ENCODE results near the gene AR.
"Not testable (repeated sequence)": the region's sequence is repeated elsewhere in the genome, so short reads cannot be mapped to it uniquely, and the experiment has no call there.

AR gene

GRCh38 chrX:67570839-67571238 lies 27.0 kb downstream of the AR start:
- DNase-seq = no peak

GRCh38 chrX:67574696-67575095 lies 30.9 kb downstream of the AR start:
- DNase-seq = no peak

GRCh38 chrX:67582436-67582835 lies 38.6 kb downstream of the AR start:
- no peak for DNase-seq

GRCh38 chrX:67583171-67583570 lies 39.4 kb downstream of the AR start:
- no peak for DNase-seq

- DNase-seq = no peak
These were observed 41.6 kb downstream of the AR start for GRCh38 chrX:67585401-67585800.

GRCh38 chrX:67587946-67588624 lies 44.3 kb downstream of the AR start:
- DNase-seq = no peak

- DNase-seq = no peak
These were observed 53.3 kb downstream of the AR start for GRCh38 chrX:67596839-67597790.

- DNase-seq = no peak
These were observed 55.7 kb downstream of the AR start for GRCh38 chrX:67599532-67599931.

- DNase-seq = no peak
These were observed 58.0 kb downstream of the AR start for GRCh38 chrX:67601771-67602170.

- DNase-seq = no peak
These were observed 61.3 kb downstream of the AR start for GRCh38 chrX:67604979-67605703.

GRCh38 chrX:67607466-67607865 lies 63.6 kb downstream of the AR start:
- no peak for DNase-seq

GRCh38 chrX:67610282-67610681 lies 66.5 kb downstream of the AR start:
- no peak for DNase-seq

- DNase-seq = no peak
These were observed 68.4 kb downstream of the AR start for GRCh38 chrX:67612231-67612630.

GRCh38 chrX:67613366-67613765 lies 69.5 kb downstream of the AR start:
- no peak for DNase-seq

GRCh38 chrX:67613996-67614395 lies 70.2 kb downstream of the AR start:
- DNase-seq = no peak

GRCh38 chrX:67614423-67614822 lies 70.6 kb downstream of the AR start:
- no peak for DNase-seq

- DNase-seq = no peak
These were observed 75.4 kb downstream of the AR start for GRCh38 chrX:67619253-67619652.

- no peak for DNase-seq
These were observed 78.3 kb downstream of the AR start for GRCh38 chrX:67622053-67622585.

GRCh38 chrX:67624325-67624724 lies 80.5 kb downstream of the AR start:
- DNase-seq = no peak

- DNase-seq = no peak
These were observed 91.6 kb downstream of the AR start for GRCh38 chrX:67635424-67635823.

- no peak for DNase-seq
These were observed 92.7 kb downstream of the AR start for GRCh38 chrX:67636532-67636931.

GRCh38 chrX:67637293-67637692 lies 93.5 kb downstream of the AR start:
- DNase-seq = not testable (repeated sequence)

GRCh38 chrX:67648361-67648760 lies 104.5 kb downstream of the AR start:
- DNase-seq = no peak

Data from SIG-M5 (cell line).